Motor neuron (in vitro differentiated cells): ENCODE measurements around the gene FUT7. TPM values are rescaled to one million over a fixed set of nuclear protein-coding genes. Genes with fewer than 3 reads are reported as not detected.

Experiments
- ATAC-seq, 8 experiments: fragments of 200-7000 bp; cut with Tn5 transposase; replicated peaks in 6 of 8; 2 replicates each; pipeline ENCODE4 v1.8.0; 2021; ENCODE audit warnings: mild to moderate bottlenecking in 8 of 8, moderate library complexity in 8 of 8
- H3K27ac ChIP-seq, 2 donors: fragments of 250-450 bp; sonication (Bioruptor Pico); 2 replicates each; pipeline ENCODE4 v1.9.0; 2021; ENCODE audit warnings: antibody characterized with exemption in 2 of 2, mild to moderate bottlenecking in 2 of 2, moderate library complexity in 1 of 2
- H3K4me1 ChIP-seq, 2 donors: fragments of 250-450 bp; sonication (Bioruptor Pico); replicated peaks in 1 of 2; 2 replicates each; pipeline ENCODE4 v1.6.1; 2021; ENCODE audit warnings: antibody characterized with exemption in 2 of 2, mild to moderate bottlenecking in 2 of 2, moderate library complexity in 1 of 2
- H3K4me3 ChIP-seq, 5 donors: fragments of 250-450 bp; sonication (Bioruptor Pico); 2 replicates each; pipeline ENCODE4 v1.9.0; 2021; ENCODE audit warnings: antibody characterized with exemption in 5 of 5, mild to moderate bottlenecking in 5 of 5, moderate library complexity in 4 of 5
- WGBS, 10 experiments: fragments of 450-650 bp; shearing (Covaris generic); methylation state at CpG; one replicate each; pipeline ENCODE4 v1.0.0; 2022; 5-methylcytosine and 5-hydroxymethylcytosine counted together
- in situ Hi-C, 9 experiments: fragments of 400-800 bp; cut with MboI; loops; one replicate each; pipeline ENCODE4 v1.15.0; 2021; ENCODE audit warnings: low sequenced_read_pairs in 9 of 9, low pct_unique_long_range_greater_than_20kb in 2 of 9; ENCODE audit not compliant: unreplicated experiment in 9 of 9
- total RNA-seq, 8 experiments: library from RNA; unstranded; fragments of 300-600 nt; gene quantifications; 2 replicates each; pipeline versions ENCODE4 v1.2.3 to v1.2.4, GENCODE V29; 2022

FUT7 gene, protein sequence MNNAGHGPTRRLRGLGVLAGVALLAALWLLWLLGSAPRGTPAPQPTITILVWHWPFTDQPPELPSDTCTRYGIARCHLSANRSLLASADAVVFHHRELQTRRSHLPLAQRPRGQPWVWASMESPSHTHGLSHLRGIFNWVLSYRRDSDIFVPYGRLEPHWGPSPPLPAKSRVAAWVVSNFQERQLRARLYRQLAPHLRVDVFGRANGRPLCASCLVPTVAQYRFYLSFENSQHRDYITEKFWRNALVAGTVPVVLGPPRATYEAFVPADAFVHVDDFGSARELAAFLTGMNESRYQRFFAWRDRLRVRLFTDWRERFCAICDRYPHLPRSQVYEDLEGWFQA
- total RNA-seq, result 1 to 10 TPM in 1 of 8 experiments, under 1 TPM in 6, not detected in 1; 0.08 to 1.0 (median 0.25) TPM

DNA sequence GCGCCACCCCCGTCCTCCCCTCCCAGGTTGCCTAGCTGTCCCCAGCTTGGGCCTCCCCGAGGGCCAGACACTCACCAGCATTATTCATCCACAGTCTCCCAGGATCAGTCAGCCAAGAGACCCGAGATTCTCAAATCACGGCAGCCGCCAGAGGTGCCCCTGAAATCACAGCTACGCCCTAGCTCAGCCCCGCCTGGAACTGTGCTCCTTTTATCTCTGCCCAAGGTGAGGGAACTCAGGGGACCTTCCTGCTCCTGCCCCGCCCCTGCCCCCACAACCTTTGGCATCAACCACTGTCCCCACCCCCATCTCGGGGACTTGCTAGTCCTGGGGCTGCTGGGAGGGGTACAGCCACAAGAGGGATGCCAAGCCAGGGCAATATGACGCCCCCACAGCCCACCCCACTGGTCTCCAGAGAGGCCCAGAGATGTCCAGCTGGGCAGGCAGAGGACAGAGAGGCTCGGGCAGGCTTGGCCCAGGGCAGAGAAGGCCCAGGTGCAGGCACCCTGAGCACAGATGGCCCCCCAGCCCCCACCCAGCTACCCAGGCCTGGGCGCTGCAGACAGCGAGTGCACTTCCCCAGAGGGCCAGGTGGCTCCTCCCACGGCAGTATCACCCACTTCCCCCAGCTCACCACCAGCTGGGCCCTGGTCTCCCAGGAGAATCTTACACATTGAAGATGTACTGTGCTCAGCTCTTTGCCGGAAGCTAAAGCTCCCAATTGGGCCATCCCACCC, at the start of gene FUT7:
Gene FUT7 (minus strand): TSS at position 185 of the 737 bp plus-strand sequence. CDS start 97 bp downstream, at position 88.
- no peak within 1 kb of the TSS for H3K4me3 ChIP-seq
- 17 to 80% (median 20%) methylated on average over 1 of the region's 16 CpGs; no CpG with 5 or more reads in 7 of the 10 experiments for WGBS, 10 experiments
- no peak within 1 kb of the TSS for H3K27ac ChIP-seq
- in situ Hi-C loops, result loop anchor here in 7 of 9 experiments (25.0 kb wide), 1 partner anchor 245 kb away; the partner anchor contains the start of genes CCDC183 (in 7 of the 7) and TMEM141 (in 7 of the 7)
- no peak for ATAC-seq
- peaks cover 21 to 27% of the 10 kb centered on the region in 2 donors for H3K4me1 ChIP-seq

DNA sequence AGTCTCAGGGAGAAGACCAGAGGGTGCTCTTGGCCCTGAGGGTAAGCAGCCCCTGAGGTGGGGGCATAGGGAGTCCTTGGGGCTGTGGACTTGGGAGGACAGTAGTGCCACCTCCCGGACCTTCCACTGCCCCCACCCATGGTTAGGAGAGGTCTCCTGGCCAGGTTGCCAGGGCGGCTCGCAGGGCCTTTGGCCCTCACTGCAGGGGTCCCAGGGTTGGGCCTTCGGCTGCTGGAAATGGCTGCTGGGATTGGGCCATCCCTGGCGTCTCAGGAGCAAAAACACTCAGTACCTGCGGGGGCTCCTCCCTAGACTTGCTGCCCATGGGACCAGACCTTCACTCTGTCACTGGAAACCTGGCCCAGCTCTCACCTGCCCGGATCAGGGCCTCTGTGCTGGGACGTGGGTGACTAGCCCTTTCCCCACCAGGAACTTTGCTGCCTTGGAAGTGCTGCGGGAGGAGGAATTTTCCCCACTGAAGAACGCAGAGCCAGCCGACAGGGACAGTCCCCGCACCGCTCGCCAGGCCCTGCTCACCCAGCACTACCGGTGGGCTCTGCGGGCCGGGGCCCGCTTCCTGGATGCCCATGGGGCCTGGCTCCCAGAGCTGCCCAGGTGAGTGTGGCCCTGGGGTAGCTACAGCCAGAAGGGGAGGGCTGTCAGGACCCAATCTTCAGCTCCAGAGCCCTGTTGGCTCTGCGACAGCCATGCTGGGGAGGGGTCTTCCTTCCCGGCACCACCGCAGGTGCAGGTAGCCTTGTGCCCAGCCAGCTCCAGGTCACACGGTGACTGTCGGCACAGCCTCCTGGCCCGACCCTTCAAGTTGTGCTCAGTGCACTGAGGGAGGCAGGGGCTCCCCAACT, 48.6 kb upstream of the FUT7 start:
- WGBS, 10 experiments, result 71 to 90% (median 76%) methylated on average over 1 to 9 of the region's 24 CpGs; no CpG with 5 or more reads in 6 of the 10 experiments
- Histone ChIP-seq H3K4me3 (no peak overlapping the region), H3K4me1 (peaks cover 4 to 9% of the 10 kb centered on the region in 2 donors), H3K27ac (no peak overlapping the region)
- no peak for ATAC-seq
- in situ Hi-C loops, result no loop called here

DNA sequence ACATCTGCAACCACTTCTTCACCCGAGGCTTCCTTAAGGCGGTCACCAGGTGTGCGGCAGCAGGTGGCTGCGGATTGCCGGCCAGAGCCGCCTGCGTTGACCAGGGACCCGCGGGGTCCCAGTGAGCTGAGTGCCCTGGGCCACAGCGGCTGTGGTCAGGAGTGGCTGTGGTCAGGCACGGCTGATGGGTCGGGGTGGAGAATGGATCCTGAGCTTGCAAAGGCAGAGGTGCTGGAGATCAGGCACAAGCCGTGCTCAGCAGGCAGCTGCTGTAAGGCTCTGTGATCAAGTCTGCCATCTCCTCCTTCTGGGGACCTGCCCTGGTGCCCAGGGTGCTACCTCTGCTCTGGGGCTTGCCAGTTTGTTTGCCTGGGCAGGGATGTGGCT, 47.5 kb upstream of the FUT7 start:
- in situ Hi-C loops, result no loop called here

DNA sequence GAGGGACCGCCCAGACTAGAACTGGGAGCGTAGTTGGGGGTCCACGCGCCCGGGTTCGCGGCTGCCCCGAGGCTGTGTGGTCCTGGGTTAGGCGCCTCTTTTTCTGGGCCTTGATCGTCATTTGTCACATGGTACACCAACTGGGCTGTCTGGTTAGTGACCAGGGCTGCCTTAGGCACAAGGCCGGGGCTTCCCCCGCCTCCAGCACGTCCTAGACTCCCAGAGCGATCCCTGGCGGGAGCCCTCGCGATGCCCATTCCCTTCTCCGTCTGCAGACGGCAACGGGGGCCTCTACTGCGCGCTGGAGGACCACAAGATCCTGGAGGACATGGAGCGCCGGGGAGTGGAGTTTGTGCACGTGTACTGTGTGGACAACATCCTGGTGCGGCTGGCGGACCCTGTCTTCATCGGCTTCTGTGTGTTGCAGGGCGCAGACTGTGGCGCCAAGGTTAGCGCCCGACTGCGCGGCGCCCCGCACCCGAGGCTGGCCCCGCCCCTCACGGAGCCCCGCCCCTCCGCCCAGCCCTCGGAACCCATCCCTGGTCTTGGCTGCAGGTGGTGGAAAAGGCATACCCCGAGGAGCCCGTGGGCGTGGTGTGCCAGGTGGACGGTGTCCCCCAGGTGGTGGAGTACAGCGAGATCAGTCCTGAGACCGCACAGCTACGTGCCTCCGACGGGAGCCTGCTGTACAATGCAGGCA, 47.0 kb upstream of the FUT7 start:
- peak in 1 of 8 experiments; percentile 2 for ATAC-seq
- 15 to 85% (median 49%) methylated on average over 1 to 12 of the region's 51 CpGs; no CpG with 5 or more reads in 6 of the 10 experiments for WGBS, 10 experiments
- peak overlapping the region in 3 of 5 donors; percentile 42 to 68 (median 45) for H3K4me3 ChIP-seq
- in situ Hi-C loops, result no loop called here
- no peak overlapping the region for H3K27ac ChIP-seq
- peaks cover 2 to 8% of the 10 kb centered on the region in 2 donors for H3K4me1 ChIP-seq

More for the DNA sequence above, 47.5 kb upstream of the FUT7 start:
- H3K4me3 ChIP-seq, result peak overlapping the region in 1 of 5 donors; percentile 68
- H3K4me1 ChIP-seq, result peaks cover 2 to 8% of the 10 kb centered on the region in 2 donors
- no peak for ATAC-seq
- no CpG with 5 or more reads among the region's 13 CpGs for WGBS, 10 experiments
- no peak overlapping the region for H3K27ac ChIP-seq

DNA sequence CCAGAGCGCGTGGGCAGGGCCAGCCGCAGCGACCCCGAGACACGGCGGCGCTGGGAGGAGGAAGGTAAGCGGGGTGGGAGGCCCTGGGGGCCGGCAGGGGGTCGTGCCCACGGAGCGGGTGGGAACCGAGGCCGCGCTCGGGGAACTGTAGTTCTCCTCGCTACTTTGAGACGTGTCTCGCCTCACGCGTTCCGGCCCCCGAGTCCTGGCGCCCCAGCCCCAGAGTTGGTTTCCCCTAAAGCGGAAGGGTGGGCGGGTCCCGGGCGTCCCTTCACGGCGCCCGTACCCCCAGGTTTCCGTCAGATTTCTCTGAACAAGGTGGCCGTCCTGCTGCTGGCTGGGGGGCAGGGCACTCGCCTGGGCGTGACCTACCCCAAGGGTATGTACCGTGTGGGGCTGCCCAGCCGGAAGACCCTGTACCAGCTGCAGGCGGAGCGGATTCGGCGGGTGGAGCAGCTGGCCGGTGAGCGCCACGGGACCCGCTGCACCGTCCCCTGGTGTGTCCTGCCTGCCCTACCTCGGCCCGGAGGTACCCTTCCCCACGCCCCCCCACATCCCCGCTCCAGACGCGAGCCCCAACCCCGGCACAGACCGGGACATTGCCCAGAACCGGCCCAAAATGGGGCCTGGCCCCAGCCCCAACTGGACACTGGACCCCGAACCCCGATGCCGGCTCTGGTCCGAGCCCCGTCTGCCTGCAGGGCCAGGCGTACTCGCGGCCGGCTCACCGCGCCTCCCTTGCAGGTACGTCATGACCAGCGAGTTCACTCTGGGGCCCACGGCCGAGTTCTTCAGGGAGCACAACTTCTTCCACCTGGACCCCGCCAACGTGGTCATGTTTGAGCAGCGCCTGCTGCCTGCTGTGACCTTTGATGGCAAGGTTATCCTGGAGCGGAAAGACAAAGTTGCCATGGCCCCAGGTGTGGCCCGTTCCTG, 46.1 kb upstream of the FUT7 start:
- 0 to 40% methylated on average over 1 to 2 of the region's 76 CpGs; no CpG with 5 or more reads in 8 of the 10 experiments for WGBS, 10 experiments
- ATAC-seq, result peak; percentile 5 to 41 (median 15)
- in situ Hi-C loops, result no loop called here
- Histone ChIP-seq H3K4me1 (peaks cover 2 to 6% of the 10 kb centered on the region in 2 donors), H3K4me3 (peak overlapping the region; percentile 19 to 68 (median 42)), H3K27ac (no peak overlapping the region)

DNA sequence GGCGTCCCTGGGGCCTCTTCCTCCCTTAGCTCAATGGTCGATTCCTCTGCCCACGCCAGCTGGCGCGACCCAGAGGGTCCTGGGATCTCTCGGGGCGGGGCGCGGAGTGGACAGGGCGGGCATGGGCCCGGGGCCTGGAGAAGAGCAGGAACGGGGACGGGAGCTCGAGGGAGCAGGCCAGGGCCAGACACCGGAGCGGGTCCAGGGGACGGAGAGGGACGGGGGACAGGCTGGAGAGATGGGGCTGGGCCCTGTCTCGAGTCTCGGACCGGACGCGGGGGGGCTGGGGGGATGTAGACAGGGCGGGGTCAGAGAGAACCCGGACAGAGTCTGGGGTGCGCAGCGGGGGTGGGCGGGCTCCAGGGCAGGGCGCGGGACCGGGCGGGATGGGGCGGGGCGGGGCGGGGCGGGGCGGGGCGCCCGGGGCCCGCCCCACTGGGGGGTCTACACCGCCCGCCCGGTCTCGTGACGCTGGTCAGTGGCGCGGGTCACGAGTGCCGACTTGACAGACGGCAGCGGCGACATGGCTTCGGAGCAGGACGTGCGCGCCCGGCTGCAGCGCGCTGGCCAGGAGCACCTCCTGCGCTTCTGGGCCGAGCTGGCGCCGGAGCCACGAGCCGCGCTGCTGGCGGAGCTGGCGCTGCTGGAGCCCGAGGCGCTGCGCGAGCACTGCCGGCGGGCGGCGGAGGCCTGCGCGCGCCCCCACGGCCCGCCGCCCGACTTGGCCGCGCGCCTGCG, 45.3 kb upstream of the FUT7 start, which contains the start of gene UAP1L1:
Gene UAP1L1 (plus strand): TSS at position 508 of the 738 bp plus-strand sequence. CDS start 16 bp downstream, at position 524.
- in situ Hi-C loops, result no loop called here
- peaks cover 2 to 6% of the 10 kb centered on the region in 2 donors for H3K4me1 ChIP-seq
- peak; percentile 73 to 89 (median 76) for ATAC-seq
- H3K4me3 ChIP-seq, result peak within 1 kb of the TSS; percentile 19 to 68 (median 42)
- H3K27ac ChIP-seq, result no peak within 1 kb of the TSS
- WGBS, 10 experiments, result 5 to 40% (median 30%) methylated on average over 1 to 4 of the region's 87 CpGs; no CpG with 5 or more reads in 7 of the 10 experiments

DNA sequence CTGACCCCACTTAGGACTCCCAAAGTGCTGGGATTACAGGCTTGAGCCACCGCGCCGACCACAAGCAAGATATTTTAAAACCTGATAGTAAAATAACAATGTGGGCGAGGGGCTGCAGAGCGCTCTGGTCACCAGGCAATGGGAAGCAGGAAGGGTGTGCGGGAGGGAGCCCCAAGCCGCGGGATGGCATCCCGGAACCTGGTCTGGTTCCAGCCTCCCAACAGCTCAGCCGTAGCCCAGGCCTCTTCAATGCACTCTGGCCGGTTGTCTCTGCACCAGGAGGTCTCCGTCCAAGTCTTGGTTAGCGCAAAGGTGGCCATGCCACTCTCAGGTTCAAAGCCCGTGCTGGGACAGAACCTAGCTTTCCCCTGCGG, 44.7 kb upstream of the FUT7 start:
- Histone ChIP-seq H3K27ac (no peak overlapping the region), H3K4me1 (peaks cover 4 to 7% of the 10 kb centered on the region in 2 donors), H3K4me3 (peak overlapping the region in 3 of 5 donors; percentile 42 to 68 (median 45))
- no peak for ATAC-seq
- in situ Hi-C loops, result no loop called here
- 68 to 100% (median 80%) methylated on average over 1 to 8 of the region's 15 CpGs; no CpG with 5 or more reads in 3 of the 10 experiments for WGBS, 10 experiments

DNA sequence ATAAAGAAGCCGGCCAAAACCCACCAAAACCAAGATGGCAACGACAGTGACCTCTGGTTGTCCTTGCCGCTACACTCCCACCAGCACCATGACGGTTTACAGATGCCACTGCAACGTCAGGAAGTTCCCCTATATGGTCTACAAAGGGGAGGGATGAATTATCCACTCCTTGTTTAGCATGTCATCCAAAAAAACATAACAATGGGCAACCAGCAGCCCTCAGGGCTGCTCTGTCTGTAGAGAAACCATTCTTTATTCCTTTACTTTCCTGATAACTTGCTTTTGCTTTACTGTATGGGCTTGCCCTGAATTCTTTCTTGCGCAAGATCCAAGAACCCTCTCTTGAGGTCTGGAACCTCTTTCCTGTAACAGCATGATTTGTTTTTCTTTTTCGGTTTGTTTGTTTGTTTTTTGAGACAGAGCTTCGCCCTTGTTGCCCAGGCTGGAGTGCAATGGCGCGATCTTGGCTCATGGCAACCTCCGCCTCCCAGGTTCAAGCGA, 43.4 kb upstream of the FUT7 start:
- in situ Hi-C loops, result no loop called here
- ATAC-seq, result no peak
- WGBS, 10 experiments, result 59 to 92% (median 79%) methylated on average over 4 to 11 of the region's 12 CpGs; no CpG with 5 or more reads in 1 of the 10 experiments
- no peak overlapping the region for H3K27ac ChIP-seq
- peaks cover 13 to 16% of the 10 kb centered on the region in 2 donors for H3K4me1 ChIP-seq
- H3K4me3 ChIP-seq, result no peak overlapping the region

DNA sequence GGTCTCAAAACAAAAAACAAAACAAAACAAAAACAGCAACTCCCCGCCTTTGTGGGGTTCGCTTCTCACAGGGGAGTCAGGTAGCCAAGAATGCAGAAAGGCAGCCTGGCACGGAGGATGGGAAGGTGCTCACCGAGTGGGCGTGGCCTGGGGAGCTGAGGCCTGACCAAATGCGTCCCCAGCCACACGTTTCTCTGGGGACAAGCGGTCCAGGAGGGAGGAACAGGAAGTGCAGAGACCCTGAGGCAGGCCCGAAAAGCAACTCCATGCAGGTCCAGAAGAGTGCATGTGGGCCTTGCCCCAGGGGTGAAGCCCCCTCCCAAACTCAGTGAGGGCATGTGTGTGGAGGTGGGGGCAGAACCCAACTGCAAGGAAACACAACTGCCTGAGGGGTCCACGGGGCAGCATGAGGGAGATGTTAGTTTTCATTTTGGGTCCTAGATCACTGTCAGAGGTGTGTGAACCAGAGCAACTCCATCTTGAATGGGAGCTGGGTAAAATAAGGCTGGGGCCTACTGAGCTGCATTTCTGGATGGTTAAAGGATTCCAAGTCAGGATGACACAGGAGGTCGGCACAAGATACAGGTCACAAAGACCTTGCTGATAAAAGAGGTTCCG, 42.9 kb upstream of the FUT7 start:
- in situ Hi-C loops, result no loop called here

DNA sequence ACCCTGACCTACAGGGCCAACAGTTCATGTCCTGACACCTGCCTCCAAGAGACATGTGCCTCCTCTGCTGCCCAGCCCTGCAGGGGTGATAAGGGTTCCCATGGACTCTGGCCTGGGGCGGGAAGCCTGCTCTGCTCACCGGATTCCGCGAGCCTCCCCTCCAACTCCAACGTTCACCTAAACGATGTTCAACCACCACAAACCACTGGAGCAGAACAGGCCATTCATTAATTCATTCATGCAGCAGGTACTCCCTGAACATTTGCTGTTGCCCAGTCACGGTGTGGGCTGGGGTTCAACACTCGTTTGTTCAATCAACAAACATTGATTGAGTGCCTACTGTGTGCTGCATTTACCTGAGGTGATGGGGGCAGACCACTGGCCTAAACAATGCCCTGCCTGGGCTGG, 42.1 kb upstream of the FUT7 start:
- Histone ChIP-seq H3K4me1 (peaks cover 13 to 16% of the 10 kb centered on the region in 2 donors), H3K4me3 (no peak overlapping the region), H3K27ac (no peak overlapping the region)
- WGBS, 10 experiments, result 80 to 100% (median 89%) methylated on average over 1 to 7 of the region's 8 CpGs; no CpG with 5 or more reads in 6 of the 10 experiments
- in situ Hi-C loops, result no loop called here
- ATAC-seq, result no peak

More for the DNA sequence above, 42.9 kb upstream of the FUT7 start:
- no peak for ATAC-seq
- 71 to 100% (median 83%) methylated on average over 1 to 7 of the region's 12 CpGs; no CpG with 5 or more reads in 4 of the 10 experiments for WGBS, 10 experiments
- Histone ChIP-seq H3K27ac (no peak overlapping the region), H3K4me1 (peaks cover 13 to 16% of the 10 kb centered on the region in 2 donors), H3K4me3 (no peak overlapping the region)
